H1 (cell line): ENCODE results near the gene HECTD4. TPM values are rescaled to one million over a fixed set of nuclear protein-coding genes. Genes with fewer than 3 reads are reported as not detected.

Experiments
- CBX8 ChIP-seq: fragments of 300-800, 300-1000 bp; sonication (generic); IDR thresholded peaks from 2 replicates; pipeline ENCODE4 v1.7.1; 2016; ENCODE audit warnings: low read depth, low read length, borderline replicate concordance
- CHD7 ChIP-seq: fragments of 300-600 bp; sonication (generic); IDR thresholded peaks from 2 replicates; pipeline ENCODE4 v1.7.1; 2012; ENCODE audit warnings: low read length, moderate library complexity, mild to moderate bottlenecking, inconsistent platforms; ENCODE audit not compliant: insufficient replicate concordance
- EP300 ChIP-seq, 2 experiments: IDR thresholded peaks; 1 replicate in 1 of 2; 2 replicates in 1 of 2; pipeline ENCODE4 v1.6.1; 2011 to 2012; ENCODE audit warnings: low read depth in 2 of 2, low read length in 2 of 2, mild to moderate bottlenecking in 2 of 2, borderline replicate concordance in 1 of 2, inconsistent platforms in 1 of 2, moderate library complexity in 1 of 2
- POLR2A ChIP-seq, 2 experiments: IDR thresholded peaks; 1 replicate in 1 of 2; 2 replicates in 1 of 2; pipeline ENCODE4 v1.6.1; 2011; ENCODE audit warnings: low read depth in 2 of 2, low read length in 2 of 2, mild to moderate bottlenecking in 2 of 2; ENCODE audit errors: control extremely low read depth in 1 of 2
- POLR2AphosphoS5 ChIP-seq: IDR thresholded peaks from 2 replicates; pipeline ENCODE4 v1.6.1; 2011; ENCODE audit warnings: low read depth, low read length
- SP4 ChIP-seq: IDR thresholded peaks from 2 replicates; pipeline ENCODE4 v1.6.1; 2012; ENCODE audit warnings: low read length, inconsistent platforms
- YY1 ChIP-seq: IDR thresholded peaks from 2 replicates; pipeline ENCODE4 v1.6.1; 2011; ENCODE audit warnings: low read depth, mild to moderate bottlenecking, low read length
- ZNF274 ChIP-seq: IDR thresholded peaks from 2 replicates; pipeline ENCODE4 v1.7.0; 2012; ENCODE audit warnings: low read length, borderline replicate concordance; ENCODE audit errors: extremely low read depth
- polyA plus RNA-seq, 7 experiments: library from polyadenylated mRNA; depleted of rRNA in 3 of 7; stranded (reverse) in 5 of 7; unstranded in 2 of 7; fragments of >200 nt in 5 of 7; fragments of 200-250 nt in 2 of 7; gene quantifications; 1 replicate in 5 of 7; 2 replicates in 1 of 7; 4 replicates in 1 of 7; pipeline versions ENCODE4 v1.2.1 to v1.2.3, GENCODE V29; 2011 to 2013; ENCODE audit warnings: missing spikeins in 2 of 7, mixed read lengths in 2 of 7
- total RNA-seq: library from RNA; stranded (reverse); fragmentation: NEBNext Ultra II Directional; extraction: Animal tissue kit (Norgen Biotek cat#: 25700); gene quantifications from 2 replicates; pipeline ENCODE4 v1.2.1, GENCODE V29; 2021
- TF ChIP-seq, protein P1 (sequence below): IDR thresholded peaks from 2 replicates; pipeline ENCODE4 v1.6.1; 2012; ENCODE audit warnings: low read length, inconsistent platforms

Gene HECTD4
- total and polyA plus RNA-seq, 2 of the 8 experiments (the other 6 are each of a cell fraction or from before 2014, with no cell fraction given), result 6.5 to 33.7 TPM

- TF ChIP-seq CHD7 (no peak), POLR2AphosphoS5 (no peak), YY1 (no peak), EP300 (IDR thresholded peaks at IDR 0.05; ENCODE audit: borderline replicate concordance in 1 of 2, low read depth in 2 of 2, low read length in 2 of 2) (no peak), SP4 (no peak), POLR2A (IDR thresholded peaks at IDR 0.05; ENCODE audit: control extremely low read depth in 1 of 2, low read depth in 2 of 2, low read length in 2 of 2) (no peak), ZNF274 (no peak), CBX8 (no peak)
- TF ChIP-seq, protein P1, sequence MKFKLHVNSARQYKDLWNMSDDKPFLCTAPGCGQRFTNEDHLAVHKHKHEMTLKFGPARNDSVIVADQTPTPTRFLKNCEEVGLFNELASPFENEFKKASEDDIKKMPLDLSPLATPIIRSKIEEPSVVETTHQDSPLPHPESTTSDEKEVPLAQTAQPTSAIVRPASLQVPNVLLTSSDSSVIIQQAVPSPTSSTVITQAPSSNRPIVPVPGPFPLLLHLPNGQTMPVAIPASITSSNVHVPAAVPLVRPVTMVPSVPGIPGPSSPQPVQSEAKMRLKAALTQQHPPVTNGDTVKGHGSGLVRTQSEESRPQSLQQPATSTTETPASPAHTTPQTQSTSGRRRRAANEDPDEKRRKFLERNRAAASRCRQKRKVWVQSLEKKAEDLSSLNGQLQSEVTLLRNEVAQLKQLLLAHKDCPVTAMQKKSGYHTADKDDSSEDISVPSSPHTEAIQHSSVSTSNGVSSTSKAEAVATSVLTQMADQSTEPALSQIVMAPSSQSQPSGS, result no peak
Measured at GRCh38 chr12:112176321-112177010, 205.8 kb downstream of the HECTD4 start (continued).
